COLO829 (cell line): ENCODE measurements around the gene NRXN3.
A peak's percentile ranks its signal among the peaks of the same experiment; 100 is the strongest.

ENCODE experiments used
- DNase-seq: peaks from one replicate; pipeline ENCODE4 v3.0.0; 2012; ENCODE audit warnings: low spot score

NRXN3 gene

GRCh38 chr14:78586681-78587080, 416.5 kb downstream of the NRXN3 start:
- no peak for DNase-seq

- no peak for DNase-seq
Observed at GRCh38 chr14:78588906-78589305, 418.7 kb downstream of the NRXN3 start.

- no peak for DNase-seq
Observed at GRCh38 chr14:78592616-78593219, 422.5 kb downstream of the NRXN3 start.

GRCh38 chr14:78593949-78594348, 423.8 kb downstream of the NRXN3 start:
- no peak for DNase-seq

DNA sequence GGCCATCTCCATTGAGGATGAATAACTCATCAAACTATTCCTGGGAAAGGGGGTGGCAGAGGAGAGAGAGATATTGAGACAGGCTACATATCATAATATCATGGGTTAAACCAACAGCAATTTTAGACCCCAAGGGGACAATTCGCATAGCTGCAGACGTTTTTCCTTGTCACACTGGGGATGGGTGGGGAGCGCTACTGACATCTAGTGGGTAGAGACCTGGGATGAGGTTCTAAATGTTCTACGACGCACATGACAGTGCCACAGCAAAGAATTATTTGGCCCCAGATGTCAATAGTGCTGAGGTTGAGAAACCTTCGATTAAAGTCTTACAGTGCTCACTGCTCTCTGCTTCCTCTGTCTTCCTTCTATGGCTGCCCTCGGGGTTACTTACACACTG, 425.6 kb downstream of the NRXN3 start:
- no peak for DNase-seq

DNA sequence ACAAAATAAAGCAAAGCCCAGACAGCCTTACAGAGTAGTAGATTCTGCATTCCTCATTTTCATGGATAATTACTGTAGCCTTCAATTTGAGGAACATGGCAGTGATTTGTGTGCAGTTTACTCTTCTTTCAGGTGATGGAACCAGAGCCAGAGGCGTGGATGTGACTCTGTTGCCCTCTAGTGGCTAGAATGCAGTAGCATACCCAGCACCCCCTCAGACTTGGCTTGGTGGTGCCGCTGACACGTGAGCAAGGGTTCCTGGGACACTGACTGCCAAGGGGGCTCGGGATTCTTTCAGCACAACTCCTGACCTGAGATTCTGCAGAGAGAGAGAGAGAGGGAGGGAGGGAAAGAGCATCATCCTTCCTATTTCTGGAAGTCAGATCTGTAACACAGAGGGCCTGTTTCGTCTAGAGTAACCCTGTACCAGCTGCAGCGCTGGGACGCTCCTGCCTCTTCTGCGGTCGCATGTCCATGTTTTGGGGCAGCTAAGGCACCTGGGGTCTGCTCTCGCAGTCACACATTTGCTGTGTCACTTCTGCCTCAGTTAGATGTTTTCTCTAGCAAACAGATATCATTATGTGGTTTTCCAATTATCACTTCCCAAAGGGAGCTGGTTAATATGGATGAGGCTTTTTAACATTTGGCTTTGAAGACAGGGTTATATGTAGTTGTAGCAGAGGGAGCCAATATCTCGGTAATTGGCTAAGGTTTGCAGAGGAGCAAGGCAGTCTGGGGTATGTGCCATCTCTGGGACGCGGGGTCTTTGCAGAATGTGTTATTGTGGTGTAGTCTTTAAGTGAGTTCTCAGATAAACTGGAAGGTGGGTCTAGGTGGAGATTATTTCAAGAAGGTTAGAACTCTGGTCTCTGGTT, 428.1 kb downstream of the NRXN3 start:
- peak; percentile 67 for DNase-seq

DNA sequence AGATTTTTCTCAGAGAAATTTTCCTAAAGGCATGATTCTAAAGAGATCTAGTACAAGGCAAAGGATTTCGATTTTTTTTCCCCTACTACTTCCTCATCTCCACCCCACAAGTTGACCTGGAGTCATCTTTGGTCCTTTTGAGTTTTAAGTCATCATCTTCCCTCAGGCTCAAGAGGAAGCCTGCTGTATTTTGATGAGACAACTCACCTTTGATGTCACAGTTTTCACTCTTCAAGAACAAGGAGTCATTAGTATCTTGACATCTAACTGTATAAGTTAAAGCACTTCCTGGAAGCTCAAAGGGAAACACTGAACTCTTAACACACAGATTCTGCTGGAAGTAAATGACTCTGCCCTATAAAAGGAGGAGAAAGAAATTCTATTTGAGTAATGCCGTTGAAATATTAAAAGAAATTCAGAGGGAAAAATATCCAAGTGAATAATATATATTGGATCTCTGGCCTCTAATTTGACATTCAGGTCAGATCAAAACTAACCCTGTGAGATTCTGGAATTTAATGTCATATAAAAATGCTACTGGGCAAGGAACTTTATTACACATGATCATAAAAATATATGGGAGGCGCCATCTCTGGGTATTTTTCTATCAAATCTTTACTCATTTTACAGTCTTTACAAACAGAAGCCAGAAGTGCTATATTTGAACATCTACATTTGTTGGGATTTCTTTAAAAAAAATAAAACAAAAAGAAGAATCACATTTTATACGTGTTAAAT, 435.0 kb downstream of the NRXN3 start:
- no peak for DNase-seq

GRCh38 chr14:78605897-78606500, 435.8 kb downstream of the NRXN3 start:
- peak; percentile 41 for DNase-seq

DNA sequence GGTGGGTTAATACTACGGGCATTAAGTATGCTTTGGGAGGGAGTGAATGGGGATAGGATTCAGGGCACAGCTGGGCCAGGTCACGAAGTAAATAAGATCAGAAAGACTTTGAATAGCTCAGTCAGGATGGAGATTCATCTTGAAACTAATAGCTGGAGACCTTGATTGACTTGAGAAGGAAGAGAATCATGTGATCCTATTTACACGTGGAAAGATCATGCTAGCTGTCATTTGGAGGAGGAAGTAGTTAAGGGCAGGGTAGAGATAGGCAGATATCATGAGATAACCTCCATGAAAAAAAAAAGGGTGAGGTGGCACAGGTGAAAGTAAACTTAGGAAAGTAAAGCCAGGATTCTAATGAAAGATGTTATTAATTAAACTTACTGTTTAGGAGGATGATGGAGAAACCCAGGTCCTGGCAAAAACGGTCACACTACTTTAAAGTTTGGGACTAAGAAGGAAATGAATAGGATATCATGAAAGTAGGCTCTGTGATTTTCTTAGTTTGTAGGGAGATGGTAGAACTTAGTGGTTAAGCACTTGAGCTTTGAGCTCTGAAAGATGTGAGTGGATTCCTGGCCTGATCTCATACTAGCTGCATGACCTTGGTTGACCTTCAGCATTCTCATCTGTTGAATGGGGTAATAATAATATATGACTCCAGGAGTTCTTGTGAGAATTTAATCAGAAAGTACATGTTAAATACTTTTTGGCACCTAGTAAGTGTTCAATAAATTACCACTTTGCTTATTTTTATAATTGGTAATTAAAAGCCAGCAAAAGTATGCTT, 439.0 kb downstream of the NRXN3 start:
- DNase-seq: no peak

GRCh38 chr14:78610994-78611393, 440.8 kb downstream of the NRXN3 start:
- DNase-seq: no peak

- no peak for DNase-seq
Observed at GRCh38 chr14:78611796-78612571, 441.8 kb downstream of the NRXN3 start.

DNA sequence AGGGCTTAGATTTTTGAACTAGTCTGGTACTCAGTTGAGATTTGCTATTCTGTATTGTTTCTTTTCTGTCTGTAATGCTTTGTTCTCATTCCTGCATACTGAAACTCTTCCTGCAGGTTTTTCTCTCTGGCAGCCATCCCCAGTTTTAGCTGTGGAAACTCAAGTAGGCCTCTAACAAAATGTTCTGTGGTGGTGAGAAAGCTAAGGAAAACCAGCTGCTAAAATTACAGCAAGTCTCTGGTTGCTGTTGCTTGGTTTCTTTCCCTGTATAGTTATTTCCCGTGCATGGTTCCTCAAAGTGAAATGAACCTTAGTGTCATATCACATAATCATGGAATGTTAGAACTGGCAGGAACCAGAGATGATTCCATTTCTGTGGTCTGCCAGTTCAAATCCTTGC, 442.5 kb downstream of the NRXN3 start:
- DNase-seq: no peak

GRCh38 chr14:78614593-78614992, 444.4 kb downstream of the NRXN3 start:
- DNase-seq: no peak

GRCh38 chr14:78617735-78618134, 447.6 kb downstream of the NRXN3 start:
- no peak for DNase-seq

DNA sequence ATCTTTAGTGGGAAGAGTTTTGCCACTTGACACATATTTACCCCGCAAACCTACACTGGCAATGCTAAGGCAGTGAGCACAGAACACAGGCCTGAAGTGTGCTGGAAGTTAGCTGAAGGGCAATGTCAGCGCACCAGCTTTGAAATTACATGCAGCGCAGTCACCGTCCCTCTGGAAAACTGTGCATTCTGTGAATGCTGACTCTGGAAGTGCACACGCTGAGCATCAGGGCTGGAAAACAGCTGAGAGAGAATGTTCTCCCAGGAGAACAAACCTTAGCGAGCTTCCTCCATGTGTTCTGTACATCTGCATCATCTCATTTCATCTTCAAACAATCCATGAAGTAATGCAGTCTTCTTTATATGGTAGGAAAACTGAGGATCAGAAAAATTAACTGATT, 448.2 kb downstream of the NRXN3 start:
- no peak for DNase-seq

- no peak for DNase-seq
Observed at GRCh38 chr14:78627114-78627513, 456.9 kb downstream of the NRXN3 start.

DNA sequence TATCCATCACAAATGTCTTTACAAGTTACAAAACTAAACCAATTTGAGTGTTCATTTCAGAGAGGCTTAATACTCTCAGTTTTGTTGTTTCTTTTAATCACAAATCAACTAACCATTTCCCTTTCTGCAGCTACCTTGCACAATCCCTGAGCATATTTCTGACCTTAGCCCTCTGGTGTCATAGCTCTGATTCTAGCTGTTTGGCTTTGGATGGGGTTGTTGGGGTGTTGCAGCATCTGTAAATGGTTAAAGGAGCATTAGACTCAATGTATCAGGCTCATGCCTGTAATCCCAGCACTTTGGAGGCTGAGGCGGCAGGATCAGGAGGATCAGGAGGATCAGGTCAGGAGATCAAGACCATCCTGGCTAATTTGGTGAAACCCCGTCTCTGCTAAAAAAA, 461.4 kb downstream of the NRXN3 start:
- DNase-seq: no peak

GRCh38 chr14:78633752-78634151, 463.6 kb downstream of the NRXN3 start:
- no peak for DNase-seq

DNA sequence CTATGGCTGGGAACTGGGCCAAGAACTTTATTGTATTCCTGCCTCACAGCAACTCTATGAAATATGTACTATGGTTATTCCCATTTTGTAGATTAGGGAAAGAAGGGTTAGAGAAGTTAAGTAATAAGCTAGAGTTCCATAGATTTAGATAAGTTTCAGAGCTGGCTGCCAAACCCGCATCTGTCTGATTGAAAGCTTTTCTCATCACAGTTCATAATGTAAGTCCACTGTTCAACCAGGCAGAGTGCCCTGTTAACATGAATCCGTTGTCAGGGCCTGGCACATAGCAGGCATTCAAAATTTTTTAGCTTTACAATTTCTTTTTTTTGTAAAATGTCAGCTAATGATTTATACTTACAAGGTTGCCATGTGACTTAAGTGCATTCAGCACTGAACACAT, 467.3 kb downstream of the NRXN3 start:
- DNase-seq: no peak

GRCh38 chr14:78637908-78638475, 467.8 kb downstream of the NRXN3 start:
- DNase-seq: no peak

DNA sequence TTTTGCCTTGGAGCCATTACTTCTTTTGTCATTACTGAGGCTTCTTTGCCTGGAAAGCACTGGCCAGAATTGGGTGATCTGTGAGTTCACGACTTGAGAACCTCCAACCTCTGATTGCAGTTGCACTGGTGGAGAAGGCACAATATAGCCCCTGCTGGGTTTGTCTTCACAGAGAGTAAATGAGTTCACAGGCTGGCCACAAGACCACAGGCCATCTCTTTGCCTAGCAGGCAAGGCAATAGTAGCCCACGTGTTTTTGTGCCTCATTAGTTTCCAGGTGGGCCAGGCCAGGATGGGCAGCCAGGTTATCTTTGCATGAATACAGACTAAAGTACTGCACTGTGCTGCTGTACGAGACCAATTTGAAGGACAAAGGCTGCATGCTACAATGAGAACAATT, 468.8 kb downstream of the NRXN3 start:
- DNase-seq: no peak
